ENCODE measurements around the gene AP1B1.

The AP1B1 gene

DNA sequence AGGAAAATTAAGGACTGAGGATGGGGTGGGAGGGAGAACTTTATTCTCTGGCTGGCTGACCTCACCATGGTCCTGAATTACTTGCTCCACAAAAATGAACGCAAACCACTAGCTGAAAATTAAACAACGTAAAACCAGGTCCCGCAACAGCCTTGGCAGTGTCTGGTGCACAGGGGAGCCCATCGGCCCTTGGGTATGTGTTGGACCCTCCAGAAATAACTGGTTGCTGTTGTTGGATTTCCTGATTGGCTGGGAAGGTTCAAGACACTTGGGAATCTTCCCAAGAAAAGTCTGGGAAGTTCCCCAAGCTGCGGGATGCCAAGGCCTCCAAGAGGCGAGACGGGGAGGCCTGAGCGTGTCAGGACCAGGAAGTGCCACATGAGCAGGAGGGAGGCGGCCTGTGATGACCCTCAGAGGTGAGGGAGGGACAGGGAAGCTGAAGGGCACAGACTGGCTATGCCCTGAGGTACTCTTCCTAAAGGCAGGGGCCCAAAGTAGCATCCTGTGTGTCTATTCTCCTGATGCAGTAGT, 62.5 kb downstream of the AP1B1 start:
- Histone ChIP-seq H2AFZ (ENCODE audit: insufficient read depth, low read length, poor library complexity) (no peak overlapping the region), H3K9me3 (ENCODE audit: insufficient read depth, low read depth, low read length) (no peaks in the 10 kb centered on the region), H4K91ac (ENCODE audit: low read depth, low read length) (no peak overlapping the region), H3K4ac (ENCODE audit: low read depth, low read length) (no peak overlapping the region), H3K18ac (ENCODE audit: low read length) (no peak overlapping the region), H3K79me1 (ENCODE audit: low read length) (peaks cover under 1% of the 10 kb centered on the region), H3K27me3 (ENCODE audit: insufficient read depth, low read length) (no peaks in the 10 kb centered on the region), H4K12ac (ENCODE audit: low read depth, low read length) (no peak overlapping the region), H3K23ac (ENCODE audit: low read length) (no peak overlapping the region), H2BK120ac (ENCODE audit: insufficient read depth, low read length, poor library complexity) (no peak overlapping the region), H2BK5ac (ENCODE audit: low read depth, low read length, poor library complexity) (no peak overlapping the region), H3K79me2 (ENCODE audit: control insufficient read depth, insufficient read depth, low read length, poor library complexity) (no peaks in the 10 kb centered on the region), H3K14ac (ENCODE audit: low read length) (no peak overlapping the region), H2AK5ac (ENCODE audit: low read length) (no peak overlapping the region), H3K4me3 (ENCODE audit: low read depth, low read length) (no peak overlapping the region), H3K4me1 (ENCODE audit: control insufficient read depth in 1 of 2, insufficient read depth in 2 of 2, low read length in 2 of 2) (peaks cover 2 to 4% of the 10 kb centered on the region in 2 experiments), H3K4me2 (ENCODE audit: low read length) (no peak overlapping the region), H3K9ac (ENCODE audit: low read length) (no peak overlapping the region), H3K36me3 (ENCODE audit: control insufficient read depth in 1 of 2, insufficient read depth in 2 of 2, low read length in 2 of 2) (peaks cover 42% of the 10 kb centered on the region in 2 experiments), H4K8ac (ENCODE audit: low read depth, low read length) (no peak overlapping the region), H3K27ac (ENCODE audit: low read depth, low read length) (no peak overlapping the region), H2BK12ac (ENCODE audit: low read length) (no peak overlapping the region)
- DNase-seq, result no peak
- no CpG with 5 or more reads among the region's 9 CpGs for WGBS (ENCODE audit: extremely low coverage, insufficient coverage, insufficient read length)

DNA sequence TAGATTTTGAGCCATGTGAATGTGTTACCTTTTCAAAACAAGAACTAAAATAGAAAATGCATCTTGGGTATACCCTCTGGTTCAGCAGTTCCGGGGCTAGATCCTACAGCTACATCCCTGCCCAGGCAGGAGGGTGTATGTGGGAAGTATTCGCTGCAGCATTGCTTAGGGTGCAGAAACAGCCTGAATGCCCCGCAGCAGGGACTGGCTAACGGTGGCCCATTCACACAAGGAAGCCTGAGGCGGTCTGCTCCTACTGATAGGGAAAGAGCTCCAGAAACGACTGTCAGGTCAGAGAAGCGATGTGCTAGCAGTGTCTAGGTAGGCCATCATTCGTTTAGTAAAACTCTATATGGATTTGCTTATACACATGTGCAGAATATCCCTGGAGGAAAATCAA, 63.0 kb downstream of the AP1B1 start:
- Histone ChIP-seq H3K18ac (ENCODE audit: low read length) (no peak overlapping the region), H2AFZ (ENCODE audit: insufficient read depth, low read length, poor library complexity) (no peak overlapping the region), H3K27me3 (ENCODE audit: insufficient read depth, low read length) (no peaks in the 10 kb centered on the region), H4K91ac (ENCODE audit: low read depth, low read length) (no peak overlapping the region), H3K4me2 (ENCODE audit: low read length) (no peak overlapping the region), H3K4me1 (ENCODE audit: control insufficient read depth in 1 of 2, insufficient read depth in 2 of 2, low read length in 2 of 2) (no peaks in the 10 kb centered on the region), H3K79me1 (ENCODE audit: low read length) (no peaks in the 10 kb centered on the region), H3K9me3 (ENCODE audit: insufficient read depth, low read depth, low read length) (no peaks in the 10 kb centered on the region), H2BK5ac (ENCODE audit: low read depth, low read length, poor library complexity) (no peak overlapping the region), H3K23ac (ENCODE audit: low read length) (no peak overlapping the region), H3K9ac (ENCODE audit: low read length) (no peak overlapping the region), H3K27ac (ENCODE audit: low read depth, low read length) (no peak overlapping the region), H3K79me2 (ENCODE audit: control insufficient read depth, insufficient read depth, low read length, poor library complexity) (no peaks in the 10 kb centered on the region), H2AK5ac (ENCODE audit: low read length) (no peak overlapping the region), H3K36me3 (ENCODE audit: control insufficient read depth in 1 of 2, insufficient read depth in 2 of 2, low read length in 2 of 2) (peaks cover 38 to 39% of the 10 kb centered on the region in 2 experiments), H3K4ac (ENCODE audit: low read depth, low read length) (no peak overlapping the region), H3K4me3 (ENCODE audit: low read depth, low read length) (no peak overlapping the region), H4K12ac (ENCODE audit: low read depth, low read length) (no peak overlapping the region), H4K8ac (ENCODE audit: low read depth, low read length) (no peak overlapping the region), H3K14ac (ENCODE audit: low read length) (no peak overlapping the region), H2BK12ac (ENCODE audit: low read length) (no peak overlapping the region), H2BK120ac (ENCODE audit: insufficient read depth, low read length, poor library complexity) (no peak overlapping the region)
- no CpG with 5 or more reads among the region's 8 CpGs for WGBS (ENCODE audit: extremely low coverage, insufficient coverage, insufficient read length)
- DNase-seq, result peak in 1 of 2 donors; percentile 48

DNA sequence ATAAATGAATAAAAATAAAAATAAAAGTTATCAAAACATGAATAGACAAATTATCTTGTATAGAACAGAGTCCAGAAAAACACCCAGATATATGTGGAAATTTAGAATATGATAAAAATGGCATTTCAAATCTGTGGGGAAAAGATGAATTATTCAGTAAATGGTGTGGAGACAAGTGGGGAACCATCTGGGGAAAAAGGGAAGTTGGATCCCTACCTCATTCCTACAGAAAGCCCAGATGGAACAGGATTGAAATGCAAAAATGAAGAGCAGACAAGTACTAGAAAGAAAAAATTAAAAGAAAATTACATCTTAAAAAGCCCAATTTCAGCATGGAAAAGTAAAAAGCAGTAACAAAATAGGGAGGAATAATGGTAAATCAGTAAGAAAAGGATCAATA, 64.7 kb downstream of the AP1B1 start:
- Histone ChIP-seq H3K23ac (ENCODE audit: low read length) (no peak overlapping the region), H2BK12ac (ENCODE audit: low read length) (no peak overlapping the region), H3K79me1 (ENCODE audit: low read length) (no peaks in the 10 kb centered on the region), H3K4me2 (ENCODE audit: low read length) (no peak overlapping the region), H3K9ac (ENCODE audit: low read length) (no peak overlapping the region), H3K36me3 (ENCODE audit: control insufficient read depth in 1 of 2, insufficient read depth in 2 of 2, low read length in 2 of 2) (peaks cover 21 to 23% of the 10 kb centered on the region in 2 experiments), H3K4me3 (ENCODE audit: low read depth, low read length) (no peak overlapping the region), H3K4me1 (ENCODE audit: control insufficient read depth in 1 of 2, insufficient read depth in 2 of 2, low read length in 2 of 2) (no peaks in the 10 kb centered on the region), H4K91ac (ENCODE audit: low read depth, low read length) (no peak overlapping the region), H3K18ac (ENCODE audit: low read length) (no peak overlapping the region), H4K12ac (ENCODE audit: low read depth, low read length) (no peak overlapping the region), H3K9me3 (ENCODE audit: insufficient read depth, low read depth, low read length) (no peaks in the 10 kb centered on the region), H2AFZ (ENCODE audit: insufficient read depth, low read length, poor library complexity) (no peak overlapping the region), H2BK5ac (ENCODE audit: low read depth, low read length, poor library complexity) (no peak overlapping the region), H3K14ac (ENCODE audit: low read length) (no peak overlapping the region), H3K27me3 (ENCODE audit: insufficient read depth, low read length) (no peaks in the 10 kb centered on the region), H2AK5ac (ENCODE audit: low read length) (no peak overlapping the region), H3K4ac (ENCODE audit: low read depth, low read length) (no peak overlapping the region), H2BK120ac (ENCODE audit: insufficient read depth, low read length, poor library complexity) (no peak overlapping the region), H3K27ac (ENCODE audit: low read depth, low read length) (no peak overlapping the region), H4K8ac (ENCODE audit: low read depth, low read length) (no peak overlapping the region), H3K79me2 (ENCODE audit: control insufficient read depth, insufficient read depth, low read length, poor library complexity) (no peaks in the 10 kb centered on the region)
- DNase-seq, result no peak

DNA sequence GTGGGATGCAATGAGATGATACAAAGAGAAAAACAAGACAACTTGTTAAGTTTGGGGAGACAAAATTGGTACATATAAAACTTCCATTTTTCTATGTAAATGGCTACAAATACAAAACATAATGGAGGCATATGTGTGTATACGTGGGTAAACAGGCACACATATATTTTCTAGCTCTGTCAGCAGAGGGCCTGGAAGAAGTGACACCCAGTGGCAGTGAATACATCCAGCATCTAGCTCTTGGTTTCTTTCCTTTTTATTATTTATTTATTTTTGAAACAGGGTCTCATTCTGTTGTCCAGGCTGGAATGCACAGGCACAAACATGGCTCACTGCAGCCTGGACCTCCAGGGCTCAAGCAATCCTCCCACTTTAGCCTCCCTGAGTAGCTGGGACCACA, 67.8 kb downstream of the AP1B1 start:
- Histone ChIP-seq H2AK5ac (ENCODE audit: low read length) (no peak overlapping the region), H3K4me2 (ENCODE audit: low read length) (no peak overlapping the region), H3K27ac (ENCODE audit: low read depth, low read length) (no peak overlapping the region), H2BK12ac (ENCODE audit: low read length) (no peak overlapping the region), H3K18ac (ENCODE audit: low read length) (no peak overlapping the region), H4K12ac (ENCODE audit: low read depth, low read length) (no peak overlapping the region), H4K8ac (ENCODE audit: low read depth, low read length) (no peak overlapping the region), H3K27me3 (ENCODE audit: insufficient read depth, low read length) (peaks cover 6% of the 10 kb centered on the region), H3K4ac (ENCODE audit: low read depth, low read length) (no peak overlapping the region), H3K9me3 (ENCODE audit: insufficient read depth, low read depth, low read length) (no peaks in the 10 kb centered on the region), H4K91ac (ENCODE audit: low read depth, low read length) (no peak overlapping the region), H2AFZ (ENCODE audit: insufficient read depth, low read length, poor library complexity) (no peak overlapping the region), H2BK120ac (ENCODE audit: insufficient read depth, low read length, poor library complexity) (no peak overlapping the region), H2BK5ac (ENCODE audit: low read depth, low read length, poor library complexity) (no peak overlapping the region), H3K9ac (ENCODE audit: low read length) (no peak overlapping the region), H3K23ac (ENCODE audit: low read length) (no peak overlapping the region), H3K4me3 (ENCODE audit: low read depth, low read length) (no peak overlapping the region), H3K79me1 (ENCODE audit: low read length) (no peaks in the 10 kb centered on the region), H3K14ac (ENCODE audit: low read length) (no peak overlapping the region), H3K79me2 (ENCODE audit: control insufficient read depth, insufficient read depth, low read length, poor library complexity) (no peaks in the 10 kb centered on the region), H3K36me3 (ENCODE audit: control insufficient read depth in 1 of 2, insufficient read depth in 2 of 2, low read length in 2 of 2) (no peaks in the 10 kb centered on the region), H3K4me1 (ENCODE audit: control insufficient read depth in 1 of 2, insufficient read depth in 2 of 2, low read length in 2 of 2) (no peaks in the 10 kb centered on the region)
- DNase-seq, result no peak
- no CpG with 5 or more reads among the region's 1 CpG for WGBS (ENCODE audit: extremely low coverage, insufficient coverage, insufficient read length)
